AG04450 (cell line): ENCODE measurements around the gene SYTL2. TPM values are rescaled to one million over a fixed set of nuclear protein-coding genes. Genes with fewer than 3 reads are reported as not detected.

Experiments used
- CTCF ChIA-PET: fragments of 300-600, 350-600 bp; formaldehyde crosslinking; extraction: SDS; loops from one replicate; lab custom pipeline; 2022; ENCODE audit warnings: antibody characterized with exemption, inconsistent platforms; lab: Charles Lee
- POLR2A ChIA-PET: fragments of 350-600 bp; formaldehyde crosslinking; extraction: SDS; loops from one replicate; lab custom pipeline; 2021; ENCODE audit warnings: antibody characterized with exemption, inconsistent platforms; lab: Yijun Ruan, JAX
- DNase-seq: peaks from one replicate; pipeline ENCODE4 v3.0.0-alpha.2; 2011; ENCODE audit warnings: low read depth, low spot score
- H3K27ac ChIP-seq: one replicate; pipeline ENCODE4 v1.5.1; 2012; ENCODE audit warnings: low read depth, low read length, control low read depth
- H3K27me3 ChIP-seq: one replicate; pipeline ENCODE4 v1.6.0; 2012; ENCODE audit warnings: low read length; ENCODE audit not compliant: control insufficient read depth, insufficient read depth
- H3K4me3 ChIP-seq: 2 replicates; pipeline ENCODE4 v1.5.1; 2011; ENCODE audit warnings: mild to moderate bottlenecking, low read depth, low read length, control low read depth
- H3K9me3 ChIP-seq: 2 replicates; pipeline ENCODE4 v1.5.1; 2012; ENCODE audit warnings: low read length; ENCODE audit not compliant: control insufficient read depth, insufficient read depth
- polyA plus RNA-seq: library from polyadenylated mRNA; depleted of rRNA; stranded (reverse); fragments of >200 nt; gene quantifications from 2 replicates; pipeline ENCODE4 v1.2.3, GENCODE V29; 2011
- TF ChIP-seq, protein P1 (sequence below): IDR thresholded peaks from 2 replicates; pipeline ENCODE4 v1.5.1; 2011; ENCODE audit warnings: low read depth, low read length, control low read depth, inconsistent platforms

Gene SYTL2
- polyA plus RNA-seq, 1 experiment = 169 TPM

DNA sequence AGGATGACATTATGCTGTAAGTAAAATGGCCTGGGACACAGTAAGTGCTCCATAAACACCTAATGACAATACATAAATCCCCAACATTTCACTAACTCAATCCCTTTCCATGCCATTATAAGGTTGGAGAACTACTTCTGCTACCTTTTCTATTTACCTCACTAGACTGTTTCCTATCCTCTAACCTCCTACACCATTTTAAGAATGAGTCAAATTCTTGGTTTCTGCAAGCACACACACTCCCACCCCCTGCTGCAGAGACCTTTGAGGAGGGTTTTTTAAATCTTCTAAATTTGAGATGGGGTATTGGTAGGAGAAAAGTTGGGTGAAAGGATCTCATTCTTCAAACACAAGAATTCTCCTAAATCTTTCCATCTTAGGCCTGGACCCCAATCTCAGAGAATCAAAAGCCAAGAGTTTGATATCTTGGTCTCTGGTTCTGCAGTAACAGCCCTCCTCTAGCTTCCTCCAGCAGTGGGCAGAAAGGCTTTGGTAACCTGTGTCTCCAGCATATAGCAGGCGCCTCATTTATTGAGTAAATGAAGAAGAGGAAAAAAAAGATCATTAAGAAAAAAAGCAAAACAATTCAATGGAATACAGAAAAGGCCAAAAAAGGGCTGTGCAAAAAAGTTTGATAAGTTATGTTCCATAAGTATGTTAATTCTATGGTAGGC lies 42.3 kb downstream of the SYTL2 start:
- Histone ChIP-seq H3K27me3 (no peaks in the 10 kb centered on the region), H3K4me3 (no peak overlapping the region), H3K27ac (no peak overlapping the region), H3K9me3 (peaks cover 7% of the 10 kb centered on the region)
- ChIA-PET CTCF (no interaction called here), POLR2A (no interaction called here)
- TF ChIP-seq, protein P1, sequence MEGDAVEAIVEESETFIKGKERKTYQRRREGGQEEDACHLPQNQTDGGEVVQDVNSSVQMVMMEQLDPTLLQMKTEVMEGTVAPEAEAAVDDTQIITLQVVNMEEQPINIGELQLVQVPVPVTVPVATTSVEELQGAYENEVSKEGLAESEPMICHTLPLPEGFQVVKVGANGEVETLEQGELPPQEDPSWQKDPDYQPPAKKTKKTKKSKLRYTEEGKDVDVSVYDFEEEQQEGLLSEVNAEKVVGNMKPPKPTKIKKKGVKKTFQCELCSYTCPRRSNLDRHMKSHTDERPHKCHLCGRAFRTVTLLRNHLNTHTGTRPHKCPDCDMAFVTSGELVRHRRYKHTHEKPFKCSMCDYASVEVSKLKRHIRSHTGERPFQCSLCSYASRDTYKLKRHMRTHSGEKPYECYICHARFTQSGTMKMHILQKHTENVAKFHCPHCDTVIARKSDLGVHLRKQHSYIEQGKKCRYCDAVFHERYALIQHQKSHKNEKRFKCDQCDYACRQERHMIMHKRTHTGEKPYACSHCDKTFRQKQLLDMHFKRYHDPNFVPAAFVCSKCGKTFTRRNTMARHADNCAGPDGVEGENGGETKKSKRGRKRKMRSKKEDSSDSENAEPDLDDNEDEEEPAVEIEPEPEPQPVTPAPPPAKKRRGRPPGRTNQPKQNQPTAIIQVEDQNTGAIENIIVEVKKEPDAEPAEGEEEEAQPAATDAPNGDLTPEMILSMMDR = no peak
- no peak for DNase-seq

DNA sequence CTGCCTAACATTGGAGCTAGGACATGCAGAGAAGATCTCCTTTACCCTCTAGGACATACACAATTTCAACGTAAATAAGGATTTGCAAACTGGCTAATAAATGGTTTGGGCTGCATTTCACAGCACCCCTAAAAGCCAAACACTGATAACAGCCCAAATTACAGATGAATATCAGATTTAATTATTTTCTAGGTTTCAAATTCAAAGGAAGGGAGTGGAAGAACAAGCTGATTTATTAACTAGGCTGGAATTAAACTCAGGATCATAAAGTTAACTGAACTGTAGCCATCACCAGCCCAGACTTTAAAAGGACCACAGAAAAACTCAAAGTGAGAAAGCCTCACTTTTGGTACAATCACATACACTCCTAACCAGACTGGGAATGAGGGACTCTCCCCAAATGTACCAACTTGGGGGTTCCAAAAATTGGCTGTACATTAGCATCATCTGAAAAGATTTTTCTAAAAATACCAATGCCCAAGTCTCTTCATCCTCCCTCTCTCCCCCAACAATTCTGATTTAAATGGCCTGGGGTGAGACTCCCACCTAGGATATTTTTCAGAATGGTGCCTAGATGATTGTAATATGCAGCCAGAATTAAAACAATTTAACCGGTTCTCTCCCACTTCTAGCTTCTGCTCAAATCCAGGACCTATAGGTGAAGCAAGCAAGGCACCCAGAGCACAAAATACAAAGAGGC lies 43.5 kb downstream of the SYTL2 start:
- CTCF ChIA-PET = no interaction called here
- POLR2A ChIA-PET = no interaction called here
- no peak overlapping the region for H3K4me3 ChIP-seq
- TF ChIP-seq, protein P1 = no peak
- no peak overlapping the region for H3K27ac ChIP-seq
- no peak for DNase-seq
- H3K27me3 ChIP-seq = no peaks in the 10 kb centered on the region
- peaks cover 7% of the 10 kb centered on the region for H3K9me3 ChIP-seq

DNA sequence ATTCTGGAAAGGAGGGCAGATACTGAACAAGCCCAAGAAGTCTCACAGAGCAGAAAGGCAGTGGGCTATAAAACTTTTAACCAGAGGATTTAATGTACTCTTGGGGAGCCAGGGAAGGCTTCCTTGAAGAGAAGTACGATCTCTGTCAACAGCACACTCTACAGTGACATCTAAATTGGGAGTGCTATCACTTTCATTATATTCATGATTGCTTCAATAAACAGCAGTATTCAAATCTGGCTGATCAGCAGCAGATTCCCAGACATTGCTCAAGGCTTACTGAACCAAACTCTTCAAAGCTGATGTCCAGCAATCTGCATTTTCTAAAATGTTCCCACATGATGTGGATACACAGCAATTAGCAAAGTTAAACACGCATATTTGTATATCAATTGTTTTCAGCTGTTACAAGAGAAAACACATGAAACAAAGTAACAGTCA lies 44.2 kb downstream of the SYTL2 start:
- Histone ChIP-seq H3K9me3 (peaks cover 7% of the 10 kb centered on the region), H3K4me3 (no peak overlapping the region), H3K27me3 (no peaks in the 10 kb centered on the region), H3K27ac (no peak overlapping the region)
- DNase-seq = no peak
- ChIA-PET CTCF (no interaction called here), POLR2A (no interaction called here)
- TF ChIP-seq, protein P1 = no peak

DNA sequence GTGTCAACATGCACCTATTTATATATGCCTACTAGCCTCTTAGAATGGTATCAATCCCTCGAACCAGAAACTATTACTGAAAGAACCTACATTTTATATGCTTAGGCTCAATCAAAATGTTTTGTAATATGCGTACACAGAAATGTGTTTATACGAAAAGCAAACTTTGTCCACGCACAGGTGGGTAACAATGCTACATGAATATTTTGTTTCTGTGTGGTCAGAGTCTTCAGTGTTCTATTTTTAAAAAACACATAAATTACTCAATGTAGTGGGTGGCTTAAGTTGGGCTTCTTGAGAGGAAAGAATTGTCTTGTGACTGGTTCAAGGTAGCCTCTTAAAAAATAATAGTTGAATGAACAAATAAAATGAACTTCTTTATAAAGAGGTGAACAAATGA lies 46.1 kb downstream of the SYTL2 start:
- TF ChIP-seq, protein P1 = no peak
- Histone ChIP-seq H3K27ac (no peak overlapping the region), H3K4me3 (no peak overlapping the region), H3K27me3 (no peaks in the 10 kb centered on the region), H3K9me3 (peaks cover 6% of the 10 kb centered on the region)
- ChIA-PET CTCF (no interaction called here), POLR2A (interaction anchor here (0.6 kb wide), 1 partner anchor 171 kb away, joined by 3 read pairs; no protein-coding TSS in a partner anchor)
- no peak for DNase-seq

DNA sequence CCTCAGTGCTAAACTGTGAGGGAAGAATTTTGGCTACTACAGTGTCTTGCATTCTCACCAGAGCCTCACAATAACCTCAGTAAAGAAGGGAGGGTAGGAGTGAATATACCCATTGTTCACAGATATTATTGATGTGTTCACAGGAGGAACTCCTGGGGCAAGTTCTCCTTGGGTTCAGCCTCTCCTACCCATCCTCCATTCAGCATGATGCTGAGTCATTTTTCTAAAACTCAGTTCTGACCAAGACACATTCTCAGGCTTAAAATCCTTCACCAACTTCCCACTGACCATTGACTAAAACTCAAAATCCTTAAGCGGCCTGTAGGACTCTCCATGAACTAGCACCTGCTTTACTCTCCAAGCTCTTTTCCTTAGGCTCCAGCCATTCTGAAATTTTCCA lies 48.7 kb downstream of the SYTL2 start:
- ChIA-PET POLR2A (no interaction called here), CTCF (no interaction called here)
- H3K27ac ChIP-seq = no peak overlapping the region
- TF ChIP-seq, protein P1 = no peak
- DNase-seq = no peak
- H3K4me3 ChIP-seq = no peak overlapping the region
- H3K27me3 ChIP-seq = no peaks in the 10 kb centered on the region
- H3K9me3 ChIP-seq = no peaks in the 10 kb centered on the region
